HFFc6 (cell line): ENCODE results near the gene S100A16. TPM values are rescaled to one million over a fixed set of nuclear protein-coding genes. Genes with fewer than 3 reads are reported as not detected.

Source experiments
- DNase-seq: peaks from one replicate; pipeline ENCODE4 v3.0.0-alpha.2; 2018
- H3K27ac Mint-ChIP-seq: 2 replicates; pipeline ENCODE4 v1.8.0; 2020; ENCODE audit warnings: mild to moderate bottlenecking, mixed read lengths
- H3K27me3 Mint-ChIP-seq: 2 replicates; pipeline ENCODE4 v1.8.0; 2021; ENCODE audit warnings: mild to moderate bottlenecking, moderate library complexity, mixed read lengths; ENCODE audit not compliant: insufficient read depth
- H3K36me3 Mint-ChIP-seq: 2 replicates; pipeline ENCODE4 v1.8.0; 2021; ENCODE audit warnings: low read depth, mixed read lengths
- H3K4me1 Mint-ChIP-seq: 2 replicates; pipeline ENCODE4 v1.8.0; 2020; ENCODE audit warnings: low read depth, mixed read lengths
- H3K4me3 Mint-ChIP-seq: 2 replicates; pipeline ENCODE4 v1.8.0; 2020; ENCODE audit warnings: mild to moderate bottlenecking, moderate library complexity, mixed read lengths
- H3K9me3 Mint-ChIP-seq: 2 replicates; pipeline ENCODE4 v1.8.0; 2020; ENCODE audit warnings: mild to moderate bottlenecking, mixed read lengths
- CTCF ChIP-seq: fragments of 200-600 bp; sonication (generic); IDR thresholded peaks from 2 replicates; pipeline ENCODE4 v1.5.0; 2021; ENCODE audit warnings: antibody characterized with exemption, mild to moderate bottlenecking
- total RNA-seq, 6 experiments: library from RNA; stranded (reverse); fragmentation: NEBNext Ultra II Directional; extraction: Animal tissue kit (Norgen Biotek cat#: 25700); gene quantifications; 2 replicates in 1 of 6; 3 replicates in 5 of 6; pipeline ENCODE4 v1.2.3, GENCODE V29; 2021

Gene S100A16
- total RNA-seq, 6 experiments from 2014 or later, result 235 to 351 (median 258) TPM

- H3K4me1 Mint-ChIP-seq, result peaks cover 59% of the 10 kb centered on the region
- peaks cover 3% of the 10 kb centered on the region for H3K27me3 Mint-ChIP-seq
- peak overlapping the region; percentile 96 for H3K27ac Mint-ChIP-seq
- peaks cover 24% of the 10 kb centered on the region for H3K36me3 Mint-ChIP-seq
- no peaks in the 10 kb centered on the region for H3K9me3 Mint-ChIP-seq
- H3K4me3 Mint-ChIP-seq, result peak overlapping the region; percentile 96
- no peak for TF ChIP-seq CTCF
- DNase-seq, result peak; percentile 51
Measured at GRCh38 chr1:153610334-153610733, 2.6 kb downstream of the S100A16 start.

GRCh38 chr1:153609585-153609907 is 3.4 kb downstream of the S100A16 start:
- Mint-ChIP-seq H3K4me3 (peak overlapping the region; percentile 96), H3K4me1 (peaks cover 57% of the 10 kb centered on the region), H3K27ac (peak overlapping the region; percentile 96), H3K9me3 (no peaks in the 10 kb centered on the region), H3K27me3 (peaks cover 3% of the 10 kb centered on the region), H3K36me3 (peaks cover 28% of the 10 kb centered on the region)
- TF ChIP-seq CTCF, result no peak
- DNase-seq, result no peak

- Mint-ChIP-seq H3K4me1 (peaks cover 51% of the 10 kb centered on the region), H3K27me3 (peaks cover 3% of the 10 kb centered on the region), H3K36me3 (peaks cover 28% of the 10 kb centered on the region), H3K9me3 (no peaks in the 10 kb centered on the region), H3K4me3 (peak overlapping the region; percentile 96), H3K27ac (peak overlapping the region; percentile 96)
- TF ChIP-seq CTCF, result no peak
- peak; percentile 97 for DNase-seq
Measured at GRCh38 chr1:153608742-153609584, 4.0 kb downstream of the S100A16 start.

GRCh38 chr1:153608089-153608682 is 4.8 kb downstream of the S100A16 start:
- H3K27me3 Mint-ChIP-seq, result peaks cover 3% of the 10 kb centered on the region
- peak overlapping the region; percentile 96 for H3K4me3 Mint-ChIP-seq
- H3K36me3 Mint-ChIP-seq, result peaks cover 32% of the 10 kb centered on the region
- TF ChIP-seq CTCF, result no peak
- no peaks in the 10 kb centered on the region for H3K9me3 Mint-ChIP-seq
- peaks cover 43% of the 10 kb centered on the region for H3K4me1 Mint-ChIP-seq
- no peak for DNase-seq
- peak overlapping the region; percentile 96 for H3K27ac Mint-ChIP-seq

GRCh38 chr1:153607381-153607780 is 5.6 kb downstream of the S100A16 start:
- Mint-ChIP-seq H3K27me3 (peaks cover 3% of the 10 kb centered on the region), H3K4me1 (peaks cover 43% of the 10 kb centered on the region), H3K9me3 (no peaks in the 10 kb centered on the region), H3K27ac (peak overlapping the region; percentile 96), H3K36me3 (peaks cover 32% of the 10 kb centered on the region), H3K4me3 (peak overlapping the region; percentile 96; the same call in 1 of the 2 replicates)
- DNase-seq, result no peak
- TF ChIP-seq CTCF, result no peak
